Measurements from ENCODE around the gene VIPR2.

DNA sequence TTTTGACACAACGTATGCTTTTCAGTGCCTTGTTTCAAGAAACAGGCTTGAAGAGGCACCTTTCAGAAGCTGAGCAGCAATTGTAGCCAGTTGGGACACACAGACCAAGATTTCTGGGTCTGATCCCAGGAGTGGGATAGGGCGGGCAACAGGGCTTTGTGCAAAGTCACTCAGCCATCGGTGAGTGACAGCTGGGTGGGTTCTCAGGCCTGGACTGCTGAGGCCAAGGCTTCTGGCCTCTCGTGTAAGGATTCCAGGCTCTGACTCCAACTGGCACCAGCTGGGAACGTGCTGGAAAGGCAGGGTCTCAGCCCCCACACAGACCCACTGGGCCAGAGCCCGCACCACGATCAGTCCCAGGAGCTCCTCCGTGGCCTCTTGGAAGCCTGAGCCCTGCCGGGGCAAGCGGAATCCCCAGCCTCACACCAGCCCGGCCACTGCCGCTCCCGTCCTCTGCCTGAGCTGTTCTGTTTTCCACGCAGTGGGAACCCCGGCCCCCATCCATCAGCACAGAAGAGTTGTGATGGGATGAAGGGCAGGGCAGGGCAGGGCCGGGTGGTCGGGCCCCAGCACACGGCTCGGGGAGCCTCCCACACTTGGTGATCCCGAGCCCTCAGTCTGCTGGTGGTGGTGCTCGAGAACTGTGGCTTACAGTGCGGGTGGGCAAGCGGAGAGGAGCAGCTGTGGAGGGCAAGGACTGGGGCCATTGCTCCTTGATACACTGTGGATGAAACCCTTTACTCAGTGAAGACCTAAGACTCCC is 46.8 kb downstream of the VIPR2 start:
- TF ChIP-seq, protein P1, sequence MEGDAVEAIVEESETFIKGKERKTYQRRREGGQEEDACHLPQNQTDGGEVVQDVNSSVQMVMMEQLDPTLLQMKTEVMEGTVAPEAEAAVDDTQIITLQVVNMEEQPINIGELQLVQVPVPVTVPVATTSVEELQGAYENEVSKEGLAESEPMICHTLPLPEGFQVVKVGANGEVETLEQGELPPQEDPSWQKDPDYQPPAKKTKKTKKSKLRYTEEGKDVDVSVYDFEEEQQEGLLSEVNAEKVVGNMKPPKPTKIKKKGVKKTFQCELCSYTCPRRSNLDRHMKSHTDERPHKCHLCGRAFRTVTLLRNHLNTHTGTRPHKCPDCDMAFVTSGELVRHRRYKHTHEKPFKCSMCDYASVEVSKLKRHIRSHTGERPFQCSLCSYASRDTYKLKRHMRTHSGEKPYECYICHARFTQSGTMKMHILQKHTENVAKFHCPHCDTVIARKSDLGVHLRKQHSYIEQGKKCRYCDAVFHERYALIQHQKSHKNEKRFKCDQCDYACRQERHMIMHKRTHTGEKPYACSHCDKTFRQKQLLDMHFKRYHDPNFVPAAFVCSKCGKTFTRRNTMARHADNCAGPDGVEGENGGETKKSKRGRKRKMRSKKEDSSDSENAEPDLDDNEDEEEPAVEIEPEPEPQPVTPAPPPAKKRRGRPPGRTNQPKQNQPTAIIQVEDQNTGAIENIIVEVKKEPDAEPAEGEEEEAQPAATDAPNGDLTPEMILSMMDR (conservative IDR thresholded peaks at IDR 0.05; ENCODE audit: low read depth, low read length): no peak
- no peak for TF ChIP-seq EZH2 (IDR thresholded peaks at IDR 0.05; ENCODE audit: borderline replicate concordance, low read depth, low read length, poor library complexity, severe bottlenecking)
